Adipose tissue (tissue), 3 donors: ENCODE results near the gene SLC7A10. TPM values are rescaled to one million over a fixed set of nuclear protein-coding genes. Genes with fewer than 3 reads are reported as not detected.

Experiments
- H3K27ac ChIP-seq: one replicate; pipeline ENCODE4 v1.5.1; 2013; ENCODE audit warnings: low read depth, low read length
- WGBS, 3 donors: extraction: QIAGEN DNeasy Blood & Tissue Kit; methylation state at CpG; one replicate each; pipeline ENCODE4 v1.1.7; 2013; 5-methylcytosine and 5-hydroxymethylcytosine counted together
- polyA plus RNA-seq, 3 donors: library from polyadenylated mRNA; stranded (reverse); fragments of 200-250 nt; gene quantifications; one replicate each; pipeline ENCODE4 v1.2.3, GENCODE V29; 2013
- donor health status: healthy with polysubstance abuse.
- donor health status: Bipolar disorder and iron deficiency.
- donor health status: healthy.

SLC7A10 gene
- polyA plus RNA-seq, 3 donors, result 9.3 to 193 (median 32.8) TPM

- no peak overlapping the region for H3K27ac ChIP-seq
- WGBS, 3 donors, result 54 to 77% (median 55%) methylated on average over 11 of the region's 11 CpGs
These were observed 17.2 kb downstream of the SLC7A10 start for GRCh38 chr19:33208371-33208895.

GRCh38 chr19:33207903-33208302 is 17.7 kb downstream of the SLC7A10 start:
- 73 to 86% (median 80%) methylated on average over 9 of the region's 9 CpGs for WGBS, 3 donors
- no peak overlapping the region for H3K27ac ChIP-seq

- 89 to 94% (median 94%) methylated on average over 18 to 38 of the region's 38 CpGs for WGBS, 3 donors
- no peak overlapping the region for H3K27ac ChIP-seq
These were observed 18.5 kb downstream of the SLC7A10 start for GRCh38 chr19:33207040-33207620.

GRCh38 chr19:33206261-33207039 is 19.2 kb downstream of the SLC7A10 start:
- 94 to 98% (median 95%) methylated on average over 36 to 38 of the region's 38 CpGs for WGBS, 3 donors
- no peak overlapping the region for H3K27ac ChIP-seq

GRCh38 chr19:33205531-33206260 is 20.0 kb downstream of the SLC7A10 start:
- WGBS, 3 donors, result 93 to 96% (median 95%) methylated on average over 56 to 64 of the region's 64 CpGs

GRCh38 chr19:33205110-33205509 is 20.5 kb downstream of the SLC7A10 start:
- WGBS, 3 donors, result 89 to 95% (median 93%) methylated on average over 27 of the region's 27 CpGs
- H3K27ac ChIP-seq, result no peak overlapping the region

More at GRCh38 chr19:33205531-33206260, 20.0 kb downstream of the SLC7A10 start:
- H3K27ac ChIP-seq, result no peak overlapping the region

- no peak overlapping the region for H3K27ac ChIP-seq
- WGBS, 3 donors, result 89 to 91% (median 90%) methylated on average over 28 to 32 of the region's 32 CpGs
These were observed 21.3 kb downstream of the SLC7A10 start for GRCh38 chr19:33204136-33204973.

GRCh38 chr19:33203529-33203928 is 22.1 kb downstream of the SLC7A10 start:
- H3K27ac ChIP-seq, result no peak overlapping the region
- WGBS, 3 donors, result 64 to 73% (median 71%) methylated on average over 6 of the region's 6 CpGs

GRCh38 chr19:33202546-33203507 is 22.8 kb downstream of the SLC7A10 start:
- no peak overlapping the region for H3K27ac ChIP-seq
- 88 to 91% (median 91%) methylated on average over 26 to 27 of the region's 27 CpGs for WGBS, 3 donors

GRCh38 chr19:33201886-33202545 is 23.6 kb downstream of the SLC7A10 start:
- 93 to 96% (median 94%) methylated on average over 15 of the region's 15 CpGs for WGBS, 3 donors
- H3K27ac ChIP-seq, result no peak overlapping the region

- WGBS, 3 donors, result 87 to 98% (median 92%) methylated on average over 6 of the region's 6 CpGs
- H3K27ac ChIP-seq, result no peak overlapping the region
These were observed 24.2 kb downstream of the SLC7A10 start for GRCh38 chr19:33201473-33201872.

- H3K27ac ChIP-seq, result no peak overlapping the region
- WGBS, 3 donors, result 60 to 66% (median 64%) methylated on average over 8 of the region's 8 CpGs
These were observed 26.0 kb downstream of the SLC7A10 start for GRCh38 chr19:33199441-33200265.

GRCh38 chr19:33198169-33198568 is 27.5 kb downstream of the SLC7A10 start:
- WGBS, 3 donors, result 86 to 91% (median 89%) methylated on average over 7 of the region's 7 CpGs

GRCh38 chr19:33197591-33198000 is 28.1 kb downstream of the SLC7A10 start:
- no peak overlapping the region for H3K27ac ChIP-seq
- WGBS, 3 donors, result 90 to 91% (median 91%) methylated on average over 10 to 11 of the region's 11 CpGs

More at GRCh38 chr19:33198169-33198568, 27.5 kb downstream of the SLC7A10 start:
- no peak overlapping the region for H3K27ac ChIP-seq

GRCh38 chr19:33196446-33197193 is 29.0 kb downstream of the SLC7A10 start:
- 92 to 95% (median 93%) methylated on average over 10 of the region's 10 CpGs for WGBS, 3 donors

More at GRCh38 chr19:33196446-33197193, 29.0 kb downstream of the SLC7A10 start:
- no peak overlapping the region for H3K27ac ChIP-seq
